HEK293T (cell line): ENCODE measurements around the gene SCYGR7.

ENCODE experiments used
- BHLHE40 ChIP-seq: fragments of 450-650 bp; IDR thresholded peaks from 2 replicates; pipeline ENCODE4 v1.6.1; 2016; ENCODE audit warnings: mild to moderate bottlenecking, moderate library complexity, borderline replicate concordance
- CTBP1 ChIP-seq: fragments of 450-650 bp; IDR thresholded peaks from 2 replicates; pipeline ENCODE4 v1.6.1; 2016; ENCODE audit warnings: borderline replicate concordance
- ELF4 ChIP-seq: fragments of 450-650 bp; IDR thresholded peaks from 2 replicates; pipeline ENCODE4 v1.6.1; 2017; ENCODE audit warnings: antibody characterized with exemption
- FOXA1 ChIP-seq: fragments of 450-650 bp; IDR thresholded peaks from 2 replicates; pipeline ENCODE4 v1.6.1; 2016; ENCODE audit warnings: mild to moderate bottlenecking
- FOXK2 ChIP-seq: fragments of 450-650 bp; IDR thresholded peaks from 2 replicates; pipeline ENCODE4 v1.6.1; 2016; ENCODE audit warnings: mild to moderate bottlenecking
- FOXM1 ChIP-seq: fragments of 450-650 bp; IDR thresholded peaks from 2 replicates; pipeline ENCODE4 v1.6.1; 2017; ENCODE audit warnings: mild to moderate bottlenecking, borderline replicate concordance
- LEF1 ChIP-seq: fragments of 450-650 bp; IDR thresholded peaks from 2 replicates; pipeline ENCODE4 v1.6.1; 2017; ENCODE audit warnings: mild to moderate bottlenecking, borderline replicate concordance
- SP1 ChIP-seq: fragments of 450-650 bp; IDR thresholded peaks from 2 replicates; pipeline ENCODE4 v1.6.1; 2017
- SUZ12 ChIP-seq: fragments of 450-650 bp; IDR thresholded peaks from 2 replicates; pipeline ENCODE4 v1.6.1; 2016; ENCODE audit warnings: mild to moderate bottlenecking
- TARDBP ChIP-seq: fragments of 450-650 bp; IDR thresholded peaks from 2 replicates; pipeline ENCODE4 v1.6.1; 2016

DNA sequence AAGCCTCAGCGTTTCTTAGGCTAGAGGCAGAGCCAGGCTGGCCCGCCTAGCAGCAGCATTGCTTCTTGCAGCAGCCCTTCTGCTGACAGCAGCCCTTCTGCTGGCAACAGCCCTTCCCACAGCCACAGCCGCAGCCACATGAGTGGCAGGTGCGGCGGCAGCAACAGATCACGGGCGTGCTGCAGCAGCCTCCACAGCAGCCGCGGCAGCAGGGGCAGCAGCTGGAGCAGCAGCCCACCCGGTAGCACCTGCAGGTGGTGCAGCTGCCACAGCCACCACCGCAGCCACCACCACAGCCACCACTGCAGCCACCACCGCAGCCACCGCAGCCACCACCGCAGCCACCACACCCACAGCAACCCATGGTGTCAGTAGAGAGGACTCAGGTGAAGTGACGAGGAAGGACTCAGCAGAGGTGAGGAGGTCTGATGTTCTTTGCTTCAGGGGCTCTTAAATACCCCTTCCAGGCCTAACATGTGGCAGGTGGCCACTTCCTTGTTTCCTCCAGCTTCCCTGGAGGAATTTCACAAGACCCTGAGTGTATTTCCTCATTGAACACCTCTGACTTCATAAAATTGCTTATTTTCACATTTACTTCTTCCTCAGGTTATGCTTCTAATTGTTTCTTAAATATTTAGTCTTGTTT, 3.6 kb upstream of the SCYGR7 start, which contains the start of gene SCYGR6:
- TF ChIP-seq SUZ12 = no peak
- no peak for TF ChIP-seq LEF1
- TF ChIP-seq FOXM1 = no peak
- TF ChIP-seq FOXK2 = no peak
- TF ChIP-seq ELF4 = no peak
- no peak for TF ChIP-seq FOXA1
- TF ChIP-seq BHLHE40 = no peak
- TF ChIP-seq CTBP1 = no peak
- no peak for TF ChIP-seq SP1
- TF ChIP-seq TARDBP = no peak
